Breast epithelium (tissue), 3 donors: ENCODE results near the gene EPHA4.

ENCODE experiments used
- CTCF ChIP-seq, 3 donors: fragments of 450-650 bp; IDR thresholded peaks; one replicate each; pipeline ENCODE4 v1.5.1; 2016 to 2017; ENCODE audit warnings: antibody characterized with exemption in 3 of 3, mild to moderate bottlenecking in 3 of 3, moderate library complexity in 3 of 3
- POLR2A ChIP-seq: fragments of 450-650 bp; IDR thresholded peaks from one replicate; pipeline ENCODE4 v1.6.1; 2016; ENCODE audit warnings: antibody characterized with exemption, mild to moderate bottlenecking, moderate library complexity
- POLR2AphosphoS5 ChIP-seq, 3 donors: sonication (generic); formaldehyde crosslinking; IDR thresholded peaks; one replicate each; pipeline ENCODE4 v1.6.1; 2017; ENCODE audit warnings: antibody characterized with exemption in 3 of 3

- TF ChIP-seq POLR2AphosphoS5 (IDR thresholded peaks at IDR 0.05) (no peak), CTCF (IDR thresholded peaks at IDR 0.05) (no peak), POLR2A (no peak)
Measured at GRCh38 chr2:221501883-221502269, 70.2 kb downstream of the EPHA4 start.
